D721Med (cell line): ENCODE measurements around the gene LSP1.

Experiments
- DNase-seq: peaks from one replicate; pipeline ENCODE4 v3.0.0; 2011; ENCODE audit warnings: low spot score; ENCODE audit not compliant: insufficient read length
- FAIRE-seq: peaks from 2 replicates; lab custom pipeline; 2011; peaks lifted over from hg19 to GRCh38; lab: Jason Lieb, UNC
- CTCF ChIP-seq: IDR thresholded peaks from 2 replicates; pipeline ENCODE4 v1.5.1; 2012; ENCODE audit warnings: mild to moderate bottlenecking, control low read depth; ENCODE audit not compliant: insufficient read depth; ENCODE audit errors: missing control alignments

LSP1 gene

DNA sequence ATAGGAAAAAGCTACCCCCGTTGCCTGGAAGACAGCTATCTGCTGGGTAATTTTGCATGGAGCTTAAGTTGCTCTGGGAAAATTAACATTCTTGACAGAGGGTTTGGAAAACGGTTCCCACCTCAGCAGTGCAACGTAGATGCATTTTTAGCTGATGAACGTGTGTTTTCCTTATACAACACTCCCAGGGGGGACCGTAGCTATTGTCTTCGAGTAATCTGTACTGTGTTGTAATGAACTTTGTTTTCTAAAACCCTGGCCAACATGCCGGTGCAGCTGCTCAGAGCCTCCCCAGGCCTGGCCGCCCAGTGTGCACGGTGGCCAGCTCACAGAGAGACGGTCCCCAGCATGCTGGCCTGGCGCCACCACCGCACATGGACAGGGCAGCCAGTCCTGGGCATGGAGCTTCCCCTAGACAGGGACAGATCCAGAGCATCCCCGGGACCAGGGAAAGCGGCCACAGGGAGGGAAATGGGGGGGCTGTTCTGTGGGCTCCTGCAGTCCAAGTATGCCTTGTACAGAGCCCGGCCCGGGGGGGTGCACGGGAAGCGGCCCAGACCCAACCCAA lies 68.8 kb downstream of the LSP1 start:
- FAIRE-seq (no peak), DNase-seq (no peak)
- no peak for TF ChIP-seq CTCF

DNA sequence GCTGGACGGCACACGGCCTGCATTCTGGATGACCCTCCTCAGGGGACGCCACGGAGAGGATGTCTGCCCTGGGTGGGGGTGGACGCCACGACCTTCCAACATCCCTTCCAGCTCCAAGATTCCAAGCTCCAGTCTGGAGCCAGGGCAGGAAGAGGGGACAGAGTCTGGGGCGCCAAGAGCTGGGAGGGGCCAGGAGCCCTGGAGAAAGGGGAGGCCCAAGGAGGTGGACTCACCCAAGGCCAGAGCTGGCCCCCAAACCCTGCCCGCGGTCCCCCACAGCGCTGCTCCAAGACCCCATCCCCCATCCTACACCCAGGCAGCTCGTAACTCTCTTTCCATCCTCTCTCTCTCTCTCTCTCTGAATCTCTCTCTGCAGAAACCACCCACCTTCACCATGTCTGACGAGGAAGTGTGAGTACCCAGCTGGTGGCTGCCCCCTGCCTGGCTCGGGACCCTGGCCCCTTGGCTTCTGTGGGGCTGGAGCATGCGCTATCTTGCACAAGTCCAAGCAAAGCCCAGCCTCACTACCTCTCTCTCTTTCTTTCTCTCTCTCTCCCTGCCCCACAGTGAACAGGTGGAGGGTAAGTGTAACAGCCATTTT lies 69.7 kb downstream of the LSP1 start:
- no peak for TF ChIP-seq CTCF
- no peak for FAIRE-seq
- no peak for DNase-seq

DNA sequence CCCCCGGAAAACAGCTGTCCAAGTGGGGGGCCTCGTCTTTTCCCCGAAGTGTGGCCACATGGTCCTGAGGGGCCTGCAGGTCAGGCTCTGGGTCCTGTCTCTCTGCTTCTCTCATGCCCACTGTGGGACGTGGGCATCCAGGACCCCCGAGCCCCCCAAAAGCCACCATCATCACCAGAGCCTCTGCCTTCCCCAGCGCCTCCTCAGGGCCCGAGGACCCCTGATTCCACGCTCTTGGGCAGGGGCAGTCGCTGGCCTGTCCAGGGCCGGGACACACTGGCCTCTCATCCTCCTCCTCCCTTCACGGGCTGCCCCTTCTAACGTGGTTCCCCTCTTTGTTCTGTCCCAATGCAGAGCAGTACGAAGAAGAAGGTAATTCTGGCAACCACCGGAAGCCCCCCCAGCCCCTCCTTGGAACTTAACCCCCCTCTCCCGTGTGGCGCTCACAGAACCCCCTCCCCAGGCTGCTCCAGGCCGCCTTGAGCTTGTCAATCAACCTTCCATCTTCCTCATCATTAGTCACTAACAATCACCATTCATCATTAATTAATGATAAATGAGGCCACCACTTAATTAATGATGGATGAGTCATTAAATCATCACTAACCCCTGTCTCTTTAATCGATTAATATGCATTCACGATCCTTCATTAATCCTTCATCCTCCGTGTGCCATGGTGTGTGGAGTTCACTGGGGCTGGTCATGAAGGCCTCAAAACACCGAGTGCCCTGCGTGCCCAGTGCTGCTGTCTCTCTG lies 70.5 kb downstream of the LSP1 start:
- TF ChIP-seq CTCF = no peak
- no peak for DNase-seq
- no peak for FAIRE-seq

GRCh38 chr11:1924181-1924580 lies 71.3 kb downstream of the LSP1 start:
- no peak for TF ChIP-seq CTCF
- FAIRE-seq (no peak), DNase-seq (no peak)

DNA sequence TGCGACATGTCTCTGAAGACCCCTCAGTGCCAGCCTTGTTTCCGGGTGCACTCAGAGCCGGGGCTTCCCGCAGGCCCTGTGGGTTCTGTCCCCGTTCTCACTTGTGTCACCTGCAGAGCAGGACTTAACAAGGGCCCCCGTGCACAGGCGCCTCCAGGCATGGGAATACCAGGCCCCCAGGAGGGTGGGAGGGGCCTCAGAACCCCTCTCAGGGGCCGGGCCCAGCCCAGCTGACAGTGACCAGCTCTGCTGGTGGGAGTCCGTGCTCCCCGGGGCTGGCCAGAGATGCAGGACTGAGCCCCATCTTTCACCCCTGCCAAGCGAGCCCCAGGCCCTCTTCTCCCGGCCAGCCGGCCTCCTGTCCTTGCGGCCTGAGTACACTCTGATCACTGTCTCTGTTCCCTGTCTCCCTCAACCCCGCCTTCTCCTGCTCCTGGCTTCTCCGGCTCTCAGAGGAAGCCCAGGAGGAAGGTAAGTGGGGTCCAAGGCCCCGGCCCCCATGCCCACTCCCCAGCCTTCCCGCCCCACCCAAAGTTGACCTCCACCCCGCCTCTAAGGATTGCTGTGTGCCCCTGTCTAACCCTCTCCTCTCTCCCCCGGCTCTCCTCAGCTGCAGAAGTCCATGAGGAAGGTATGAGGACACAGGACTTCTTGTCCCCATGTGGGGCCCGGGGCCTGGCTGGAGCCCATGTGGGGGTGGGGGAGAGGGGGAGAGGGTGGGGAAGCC lies 71.9 kb downstream of the LSP1 start:
- DNase-seq (no peak), FAIRE-seq (no peak)
- no peak for TF ChIP-seq CTCF

GRCh38 chr11:1925373-1926155 lies 72.7 kb downstream of the LSP1 start:
- DNase-seq (no peak), FAIRE-seq (no peak)
- no peak for TF ChIP-seq CTCF
